Keratinocyte (primary cell): ENCODE data around the gene KIF22.

Experiments used
- CTCF ChIP-seq, 3 experiments: IDR thresholded peaks in 1 of 3; conservative IDR thresholded peaks in 1 of 3; optimal IDR thresholded peaks in 1 of 3; 2 replicates in 2 of 3; 3 replicates in 1 of 3; pipeline versions ENCODE3 to v1.5.1; 2011; ENCODE audit warnings: low read length in 3 of 3, mild to moderate bottlenecking in 3 of 3, moderate library complexity in 2 of 3, control low read depth in 1 of 3, inconsistent platforms in 1 of 3; ENCODE audit not compliant: insufficient read depth in 2 of 3; ENCODE audit errors: extremely low read depth in 1 of 3
- EZH2 ChIP-seq: IDR thresholded peaks from one replicate; pipeline ENCODE4 v1.6.1; 2012; ENCODE audit warnings: inconsistent platforms, mild to moderate bottlenecking, low read length, moderate library complexity

- TF ChIP-seq CTCF (optimal IDR thresholded peaks at IDR 0.05 in 1 of 3, IDR thresholded peaks at IDR 0.05 in 1 of 3, conservative IDR thresholded peaks at IDR 0.05 in 1 of 3; ENCODE audit: extremely low read depth in 1 of 3, insufficient read depth in 2 of 3, low read length in 3 of 3), result no peak
- TF ChIP-seq EZH2, result no peak
These were observed 21.0 kb upstream of the KIF22 start for GRCh38 chr16:29769507-29769906.
